GM23338 (cell line): ENCODE measurements around the gene LRRFIP2. TPM values are rescaled to one million over a fixed set of nuclear protein-coding genes. Genes with fewer than 3 reads are reported as not detected.

Experiments
- ATAC-seq: fragments of 200-7000 bp; cut with Tn5 transposase; 3 replicates; pipeline ENCODE4 v1.9.1; 2020
- DNase-seq: peaks from one replicate; pipeline ENCODE4 v3.0.0-alpha.2; 2015; ENCODE audit warnings: low spot score
- H2AFZ ChIP-seq: fragments of 200-600 bp; sonication (generic); 2 replicates; pipeline ENCODE4 v1.8.0; 2016; ENCODE audit warnings: antibody characterized with exemption, mild to moderate bottlenecking, moderate library complexity
- H3F3A ChIP-seq: fragments of 200-600 bp; sonication (generic); replicated peaks from 2 replicates; pipeline ENCODE4 v1.8.0; 2017; ENCODE audit warnings: antibody characterized with exemption, mixed run types, low read depth
- H3K27ac ChIP-seq: fragments of 200-600 bp; sonication (generic); 2 replicates; pipeline ENCODE4 v1.6.1; 2016; ENCODE audit warnings: low read depth
- H3K27me3 ChIP-seq: fragments of 200-600 bp; sonication (generic); 2 replicates; pipeline ENCODE4 v1.8.0; 2016; ENCODE audit warnings: mild to moderate bottlenecking, mixed run types, moderate library complexity; ENCODE audit not compliant: insufficient read depth
- H3K36me3 ChIP-seq: fragments of 200-600 bp; sonication (generic); 2 replicates; pipeline ENCODE4 v1.8.0; 2016; ENCODE audit warnings: mild to moderate bottlenecking; ENCODE audit not compliant: insufficient read depth
- H3K4me1 ChIP-seq: fragments of 200-600 bp; sonication (generic); 2 replicates; pipeline ENCODE4 v1.8.0; 2016; ENCODE audit warnings: mild to moderate bottlenecking, moderate library complexity; ENCODE audit not compliant: insufficient read depth
- H3K4me2 ChIP-seq: fragments of 200-600 bp; sonication (generic); 2 replicates; pipeline ENCODE4 v1.7.1; 2017; ENCODE audit warnings: mixed run types
- H3K4me3 ChIP-seq: fragments of 200-600 bp; sonication (generic); 2 replicates; pipeline ENCODE4 v1.6.1; 2016; ENCODE audit warnings: mixed run types
- H3K79me2 ChIP-seq: fragments of 200-600 bp; sonication (generic); replicated peaks from 2 replicates; pipeline ENCODE4 v1.8.0; 2017; ENCODE audit warnings: mild to moderate bottlenecking; ENCODE audit not compliant: insufficient read depth
- H3K9me2 ChIP-seq: fragments of 200-600 bp; sonication (generic); 2 replicates; pipeline ENCODE4 v1.8.0; 2017; ENCODE audit not compliant: insufficient read depth
- H4K20me1 ChIP-seq: fragments of 200-600 bp; sonication (generic); replicated peaks from 2 replicates; pipeline ENCODE4 v1.8.0; 2017; ENCODE audit warnings: mild to moderate bottlenecking; ENCODE audit not compliant: insufficient read depth
- H3K27ac Mint-ChIP-seq: 2 replicates; pipeline ENCODE4 v1.8.0; 2020; ENCODE audit warnings: inconsistent platforms, mild to moderate bottlenecking, moderate library complexity, mixed read lengths
- H3K27me3 Mint-ChIP-seq: 3 replicates; pipeline ENCODE4 v1.8.0; 2022; ENCODE audit warnings: low read depth, mild to moderate bottlenecking, moderate library complexity, mixed read lengths, inconsistent platforms; ENCODE audit not compliant: insufficient read depth, poor library complexity
- H3K36me3 Mint-ChIP-seq: 3 replicates; pipeline ENCODE4 v1.8.0; 2021; ENCODE audit warnings: low read depth, mild to moderate bottlenecking, inconsistent platforms, moderate library complexity, mixed read lengths
- H3K4me1 Mint-ChIP-seq: 3 replicates; pipeline ENCODE4 v1.8.0; 2020; ENCODE audit warnings: mild to moderate bottlenecking, inconsistent platforms, mixed read lengths
- H3K4me3 Mint-ChIP-seq: 3 replicates; pipeline ENCODE4 v1.8.0; 2021; ENCODE audit warnings: moderate library complexity, mild to moderate bottlenecking, inconsistent platforms, mixed read lengths
- H3K9me3 Mint-ChIP-seq: 3 replicates; pipeline ENCODE4 v1.8.0; 2020; ENCODE audit warnings: moderate library complexity, mild to moderate bottlenecking, inconsistent platforms, mixed read lengths
- CREB1 ChIP-seq: fragments of 250-450 bp; sonication (Bioruptor Pico); IDR thresholded peaks from 2 replicates; pipeline ENCODE4 v1.5.0; 2020; ENCODE audit warnings: low read depth, mild to moderate bottlenecking, moderate library complexity
- ETS1 ChIP-seq: IDR thresholded peaks from 2 replicates; pipeline ENCODE4 v1.6.1; 2016; ENCODE audit warnings: antibody characterized with exemption
- EZH2 ChIP-seq: fragments of 200-600 bp; sonication (generic); IDR thresholded peaks from one replicate; pipeline ENCODE4 v1.8.0; 2017; ENCODE audit warnings: antibody characterized with exemption, mild to moderate bottlenecking, low read depth; ENCODE audit not compliant: unreplicated experiment
- EZH2phosphoT487 ChIP-seq: fragments of 200-600 bp; sonication (generic); IDR thresholded peaks from one replicate; pipeline ENCODE4 v1.8.1; 2018; ENCODE audit warnings: antibody characterized with exemption; ENCODE audit not compliant: unreplicated experiment
- JUNB ChIP-seq: IDR thresholded peaks from one replicate; pipeline ENCODE4 v1.6.1; 2016; ENCODE audit warnings: antibody characterized with exemption; ENCODE audit not compliant: unreplicated experiment
- NANOG ChIP-seq: IDR thresholded peaks from 2 replicates; pipeline ENCODE4 v1.6.1; 2016; ENCODE audit warnings: antibody characterized with exemption, borderline replicate concordance
- POLR2AphosphoS5 ChIP-seq: IDR thresholded peaks from 2 replicates; pipeline ENCODE4 v1.6.1; 2016; ENCODE audit warnings: antibody characterized with exemption, low read depth
- STAT1 ChIP-seq: IDR thresholded peaks from one replicate; pipeline ENCODE4 v1.6.1; 2016; ENCODE audit warnings: antibody characterized with exemption; ENCODE audit not compliant: unreplicated experiment
- ZNF114 ChIP-seq: fragments of 250-450 bp; sonication (Bioruptor Pico); IDR thresholded peaks from 2 replicates; pipeline ENCODE4 v1.5.0; 2020; ENCODE audit warnings: mild to moderate bottlenecking, moderate library complexity
- ZNF331 ChIP-seq: fragments of 250-450 bp; sonication (Bioruptor Pico); IDR thresholded peaks from 2 replicates; pipeline ENCODE4 v1.5.0; 2020; ENCODE audit warnings: low read depth, mild to moderate bottlenecking, moderate library complexity
- polyA plus RNA-seq: library from polyadenylated mRNA; unstranded; fragments of >200 nt; fragmentation: Nextera tagmentation; extraction: Ambion mirVana; gene quantifications from 2 replicates; pipeline ENCODE4 v1.2.1, GENCODE V29; 2016
- total RNA-seq: library from RNA; depleted of rRNA; stranded (reverse); fragments of >200 nt; shearing (Covaris generic); gene quantifications from 2 replicates; pipeline ENCODE4 v1.2.3, GENCODE V29; 2014
- TF ChIP-seq, protein P1 (sequence below), 2 experiments: fragments of 200-600 bp in 1 of 2; sonication (generic) in 1 of 2; conservative IDR thresholded peaks; 2 replicates each; pipeline versions ENCODE4 v1.5.1 to v1.6.1; 2016 to 2017; ENCODE audit warnings: antibody characterized with exemption in 2 of 2, low read depth in 2 of 2, mild to moderate bottlenecking in 2 of 2, moderate library complexity in 1 of 2
- TF ChIP-seq, protein P2 (sequence below): IDR thresholded peaks from one replicate; pipeline ENCODE4 v1.6.1; 2018; ENCODE audit warnings: antibody characterized with exemption; ENCODE audit not compliant: unreplicated experiment

Gene LRRFIP2
- total and polyA plus RNA-seq, 2 experiments from 2014 or later: 20.3 to 29.0 TPM

DNA sequence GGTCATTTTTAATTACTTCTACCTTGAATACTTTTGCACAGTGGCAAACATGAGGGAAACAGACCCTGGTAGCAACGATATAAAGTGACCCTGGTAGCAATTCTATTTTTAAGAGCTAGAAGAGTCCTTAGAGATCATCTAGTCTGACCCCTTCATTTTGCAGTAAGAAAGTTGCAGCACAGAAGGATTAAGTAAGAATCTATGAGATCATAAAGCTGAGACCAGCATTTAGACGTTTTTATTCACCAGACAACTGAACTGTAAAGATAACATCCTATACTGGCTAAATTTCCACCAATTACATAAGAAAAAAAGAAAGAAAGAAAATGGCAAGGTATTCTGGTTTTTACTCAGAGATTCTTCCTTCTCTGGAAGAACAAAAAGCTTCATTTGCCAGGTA, 49.9 kb downstream of the LRRFIP2 start (continued):
- TF ChIP-seq, protein P1, sequence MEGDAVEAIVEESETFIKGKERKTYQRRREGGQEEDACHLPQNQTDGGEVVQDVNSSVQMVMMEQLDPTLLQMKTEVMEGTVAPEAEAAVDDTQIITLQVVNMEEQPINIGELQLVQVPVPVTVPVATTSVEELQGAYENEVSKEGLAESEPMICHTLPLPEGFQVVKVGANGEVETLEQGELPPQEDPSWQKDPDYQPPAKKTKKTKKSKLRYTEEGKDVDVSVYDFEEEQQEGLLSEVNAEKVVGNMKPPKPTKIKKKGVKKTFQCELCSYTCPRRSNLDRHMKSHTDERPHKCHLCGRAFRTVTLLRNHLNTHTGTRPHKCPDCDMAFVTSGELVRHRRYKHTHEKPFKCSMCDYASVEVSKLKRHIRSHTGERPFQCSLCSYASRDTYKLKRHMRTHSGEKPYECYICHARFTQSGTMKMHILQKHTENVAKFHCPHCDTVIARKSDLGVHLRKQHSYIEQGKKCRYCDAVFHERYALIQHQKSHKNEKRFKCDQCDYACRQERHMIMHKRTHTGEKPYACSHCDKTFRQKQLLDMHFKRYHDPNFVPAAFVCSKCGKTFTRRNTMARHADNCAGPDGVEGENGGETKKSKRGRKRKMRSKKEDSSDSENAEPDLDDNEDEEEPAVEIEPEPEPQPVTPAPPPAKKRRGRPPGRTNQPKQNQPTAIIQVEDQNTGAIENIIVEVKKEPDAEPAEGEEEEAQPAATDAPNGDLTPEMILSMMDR (conservative IDR thresholded peaks at IDR 0.05; ENCODE audit: low read depth in 2 of 2): no peak
- no peak for TF ChIP-seq ETS1
- no peak for TF ChIP-seq CREB1 (CRISPR knock-in tag)
- no peak for TF ChIP-seq STAT1
- no peak for TF ChIP-seq EZH2phosphoT487
- no peak for TF ChIP-seq JUNB
- no peak for TF ChIP-seq ZNF331 (CRISPR knock-in tag)
- TF ChIP-seq, protein P2, sequence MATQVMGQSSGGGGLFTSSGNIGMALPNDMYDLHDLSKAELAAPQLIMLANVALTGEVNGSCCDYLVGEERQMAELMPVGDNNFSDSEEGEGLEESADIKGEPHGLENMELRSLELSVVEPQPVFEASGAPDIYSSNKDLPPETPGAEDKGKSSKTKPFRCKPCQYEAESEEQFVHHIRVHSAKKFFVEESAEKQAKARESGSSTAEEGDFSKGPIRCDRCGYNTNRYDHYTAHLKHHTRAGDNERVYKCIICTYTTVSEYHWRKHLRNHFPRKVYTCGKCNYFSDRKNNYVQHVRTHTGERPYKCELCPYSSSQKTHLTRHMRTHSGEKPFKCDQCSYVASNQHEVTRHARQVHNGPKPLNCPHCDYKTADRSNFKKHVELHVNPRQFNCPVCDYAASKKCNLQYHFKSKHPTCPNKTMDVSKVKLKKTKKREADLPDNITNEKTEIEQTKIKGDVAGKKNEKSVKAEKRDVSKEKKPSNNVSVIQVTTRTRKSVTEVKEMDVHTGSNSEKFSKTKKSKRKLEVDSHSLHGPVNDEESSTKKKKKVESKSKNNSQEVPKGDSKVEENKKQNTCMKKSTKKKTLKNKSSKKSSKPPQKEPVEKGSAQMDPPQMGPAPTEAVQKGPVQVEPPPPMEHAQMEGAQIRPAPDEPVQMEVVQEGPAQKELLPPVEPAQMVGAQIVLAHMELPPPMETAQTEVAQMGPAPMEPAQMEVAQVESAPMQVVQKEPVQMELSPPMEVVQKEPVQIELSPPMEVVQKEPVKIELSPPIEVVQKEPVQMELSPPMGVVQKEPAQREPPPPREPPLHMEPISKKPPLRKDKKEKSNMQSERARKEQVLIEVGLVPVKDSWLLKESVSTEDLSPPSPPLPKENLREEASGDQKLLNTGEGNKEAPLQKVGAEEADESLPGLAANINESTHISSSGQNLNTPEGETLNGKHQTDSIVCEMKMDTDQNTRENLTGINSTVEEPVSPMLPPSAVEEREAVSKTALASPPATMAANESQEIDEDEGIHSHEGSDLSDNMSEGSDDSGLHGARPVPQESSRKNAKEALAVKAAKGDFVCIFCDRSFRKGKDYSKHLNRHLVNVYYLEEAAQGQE: no peak

DNA sequence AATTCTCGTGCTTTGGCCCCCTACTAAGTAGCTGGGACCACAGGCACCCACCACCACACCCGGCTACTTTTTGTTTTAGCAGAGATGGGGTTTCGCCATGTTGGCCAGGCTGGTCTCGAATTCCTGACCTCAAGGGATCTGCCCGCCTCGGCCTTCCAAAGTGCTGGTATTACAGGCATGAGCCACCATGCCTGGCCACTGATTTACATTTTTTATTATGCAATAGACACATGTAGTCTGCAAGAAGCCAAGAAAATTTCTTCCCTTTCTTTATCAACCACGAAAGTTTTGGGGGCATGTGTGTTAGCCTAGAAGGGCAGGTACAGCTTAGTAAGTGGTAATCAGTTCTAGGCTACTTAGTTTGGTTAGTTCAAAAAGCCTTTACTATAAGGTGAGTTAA, 51.1 kb downstream of the LRRFIP2 start:
- Mint-ChIP-seq H3K4me3 (no peak overlapping the region), H3K27ac (no peak overlapping the region; the same call in 1 of the 2 replicates), H3K4me1 (no peaks in the 10 kb centered on the region), H3K27me3 (no peaks in the 10 kb centered on the region), H3K9me3 (no peaks in the 10 kb centered on the region), H3K36me3 (no peaks in the 10 kb centered on the region)
- Histone ChIP-seq H4K20me1 (no peaks in the 10 kb centered on the region), H3K79me2 (no peaks in the 10 kb centered on the region), H3K4me3 (no peak overlapping the region), H2AFZ (no peak overlapping the region), H3K27ac (no peak overlapping the region), H3K27me3 (no peaks in the 10 kb centered on the region), H3K9me2 (no peaks in the 10 kb centered on the region), H3F3A (no peaks in the 10 kb centered on the region), H3K4me2 (no peak overlapping the region), H3K36me3 (no peaks in the 10 kb centered on the region), H3K4me1 (no peaks in the 10 kb centered on the region)
- no peak for ATAC-seq
- DNase-seq: no peak
- TF ChIP-seq ZNF114 (CRISPR knock-in tag) (no peak), EZH2 (no peak), POLR2AphosphoS5 (no peak), NANOG (no peak), ETS1 (no peak), JUNB (no peak)
- TF ChIP-seq, protein P2: no peak
- TF ChIP-seq, protein P1 (conservative IDR thresholded peaks at IDR 0.05; ENCODE audit: low read depth in 2 of 2): no peak
